Subcutaneous abdominal adipose tissue (tissue), 5 donors: Measurements from ENCODE around the gene ANKS1B.

Experiments used
- H3K27ac ChIP-seq: one replicate; pipeline ENCODE4 v1.7.0; 2013; ENCODE audit warnings: low read depth, mild to moderate bottlenecking, inconsistent platforms, low read length, moderate library complexity
- H3K27me3 ChIP-seq, 5 donors: one replicate each; pipeline ENCODE4 v1.7.0; 2013; ENCODE audit warnings: low read length in 5 of 5, inconsistent platforms in 1 of 5; ENCODE audit not compliant: control insufficient read depth in 5 of 5, insufficient read depth in 4 of 5
- H3K36me3 ChIP-seq, 5 donors: one replicate each; pipeline ENCODE4 v1.7.0; 2013; ENCODE audit warnings: low read length in 5 of 5; ENCODE audit not compliant: control insufficient read depth in 5 of 5, insufficient read depth in 5 of 5
- H3K4me1 ChIP-seq, 5 donors: one replicate each; pipeline ENCODE4 v1.7.0; 2013; ENCODE audit warnings: low read length in 5 of 5, mild to moderate bottlenecking in 3 of 5, moderate library complexity in 1 of 5; ENCODE audit not compliant: control insufficient read depth in 5 of 5, insufficient read depth in 5 of 5
- H3K4me3 ChIP-seq, 5 donors: one replicate each; pipeline ENCODE4 v1.7.0; 2013; ENCODE audit warnings: low read length in 5 of 5, low read depth in 1 of 5
- H3K9ac ChIP-seq, 5 donors: one replicate each; pipeline ENCODE4 v1.7.0; 2013; ENCODE audit warnings: low read length in 5 of 5, mild to moderate bottlenecking in 4 of 5, moderate library complexity in 3 of 5
- H3K9me3 ChIP-seq, 5 donors: one replicate each; pipeline ENCODE4 v1.7.0; 2013; ENCODE audit warnings: low read length in 5 of 5; ENCODE audit not compliant: control insufficient read depth in 5 of 5
- donor health status: healthy.
- donor health status: healthy.
- donor health status: healthy.
- donor health status: healthy.
- donor health status: healthy.

ANKS1B gene

GRCh38 chr12:98797200-98797599 is 1187.5 kb downstream of the ANKS1B start:
- Histone ChIP-seq H3K27ac (no peak overlapping the region), H3K4me3 (no peak overlapping the region), H3K9ac (no peak overlapping the region), H3K9me3 (no peaks in the 10 kb centered on the region), H3K4me1 (no peaks in the 10 kb centered on the region), H3K27me3 (no peaks in the 10 kb centered on the region), H3K36me3 (no peaks in the 10 kb centered on the region)

- no peaks in the 10 kb centered on the region for H3K4me1 ChIP-seq
- no peaks in the 10 kb centered on the region for H3K9me3 ChIP-seq
- H3K4me3 ChIP-seq: no peak overlapping the region
- no peak overlapping the region for H3K9ac ChIP-seq
- no peak overlapping the region for H3K27ac ChIP-seq
- H3K36me3 ChIP-seq: no peaks in the 10 kb centered on the region
- no peaks in the 10 kb centered on the region for H3K27me3 ChIP-seq
Measured at GRCh38 chr12:98796745-98797144, 1188.0 kb downstream of the ANKS1B start.

GRCh38 chr12:98793121-98793520 is 1191.6 kb downstream of the ANKS1B start:
- Histone ChIP-seq H3K27ac (no peak overlapping the region), H3K36me3 (no peaks in the 10 kb centered on the region), H3K27me3 (no peaks in the 10 kb centered on the region), H3K9ac (no peak overlapping the region), H3K4me3 (no peak overlapping the region), H3K4me1 (no peaks in the 10 kb centered on the region), H3K9me3 (no peaks in the 10 kb centered on the region)

- H3K4me3 ChIP-seq: no peak overlapping the region
- no peaks in the 10 kb centered on the region for H3K4me1 ChIP-seq
- no peaks in the 10 kb centered on the region for H3K9me3 ChIP-seq
- no peaks in the 10 kb centered on the region for H3K27me3 ChIP-seq
- H3K27ac ChIP-seq: no peak overlapping the region
- H3K36me3 ChIP-seq: no peaks in the 10 kb centered on the region
- H3K9ac ChIP-seq: no peak overlapping the region
Measured at GRCh38 chr12:98791406-98791805, 1193.3 kb downstream of the ANKS1B start.

GRCh38 chr12:98788396-98788795 is 1196.3 kb downstream of the ANKS1B start:
- Histone ChIP-seq H3K4me1 (no peaks in the 10 kb centered on the region), H3K27ac (no peak overlapping the region), H3K36me3 (no peaks in the 10 kb centered on the region), H3K4me3 (no peak overlapping the region), H3K9me3 (no peaks in the 10 kb centered on the region), H3K9ac (no peak overlapping the region), H3K27me3 (peaks cover 0 to 3% (median 0%) of the 10 kb centered on the region in 5 donors)

GRCh38 chr12:98786653-98787052 is 1198.1 kb downstream of the ANKS1B start:
- Histone ChIP-seq H3K27ac (no peak overlapping the region), H3K9me3 (no peaks in the 10 kb centered on the region), H3K27me3 (peaks cover 0 to 3% (median 0%) of the 10 kb centered on the region in 5 donors)

GRCh38 chr12:98783420-98783819 is 1201.3 kb downstream of the ANKS1B start:
- Histone ChIP-seq H3K9me3 (no peaks in the 10 kb centered on the region), H3K36me3 (no peaks in the 10 kb centered on the region), H3K4me1 (no peaks in the 10 kb centered on the region), H3K27me3 (peaks cover 0 to 3% (median 0%) of the 10 kb centered on the region in 5 donors), H3K9ac (no peak overlapping the region), H3K27ac (no peak overlapping the region), H3K4me3 (no peak overlapping the region)

More at GRCh38 chr12:98786653-98787052, 1198.1 kb downstream of the ANKS1B start:
- no peaks in the 10 kb centered on the region for H3K36me3 ChIP-seq
- H3K4me1 ChIP-seq: no peaks in the 10 kb centered on the region
- no peak overlapping the region for H3K4me3 ChIP-seq
- H3K9ac ChIP-seq: no peak overlapping the region

GRCh38 chr12:98780261-98780660 is 1204.5 kb downstream of the ANKS1B start:
- H3K36me3 ChIP-seq: no peaks in the 10 kb centered on the region
- no peak overlapping the region for H3K9ac ChIP-seq

GRCh38 chr12:98772818-98773217 is 1211.9 kb downstream of the ANKS1B start:
- no peaks in the 10 kb centered on the region for H3K4me1 ChIP-seq
- H3K36me3 ChIP-seq: no peaks in the 10 kb centered on the region
- no peaks in the 10 kb centered on the region for H3K9me3 ChIP-seq
- H3K9ac ChIP-seq: no peak overlapping the region
- H3K27ac ChIP-seq: no peak overlapping the region
- H3K4me3 ChIP-seq: no peak overlapping the region
- no peaks in the 10 kb centered on the region for H3K27me3 ChIP-seq

More at GRCh38 chr12:98780261-98780660, 1204.5 kb downstream of the ANKS1B start:
- H3K27ac ChIP-seq: no peak overlapping the region
- no peaks in the 10 kb centered on the region for H3K9me3 ChIP-seq
- H3K4me1 ChIP-seq: no peaks in the 10 kb centered on the region
- no peak overlapping the region for H3K4me3 ChIP-seq
- H3K27me3 ChIP-seq: no peaks in the 10 kb centered on the region

GRCh38 chr12:98771811-98772752 is 1212.7 kb downstream of the ANKS1B start:
- Histone ChIP-seq H3K4me1 (no peaks in the 10 kb centered on the region), H3K27ac (no peak overlapping the region), H3K36me3 (no peaks in the 10 kb centered on the region), H3K27me3 (no peaks in the 10 kb centered on the region), H3K9ac (no peak overlapping the region), H3K4me3 (no peak overlapping the region), H3K9me3 (no peaks in the 10 kb centered on the region)
